Activated CD4-positive, alpha-beta T cell treated with anti-CD3 and anti-CD28 coated beads, Interleukin-2, amount 10 ng/mL, durations not matched to agents 7 days and 5 days (primary cell): ENCODE measurements around the gene NPTX1. TPM values are rescaled to one million over a fixed set of nuclear protein-coding genes. Genes with fewer than 3 reads are reported as not detected.

ENCODE experiments used
- CTCF ChIA-PET: fragments of 350-600 bp; sonication (Branson Sonifier 250); formaldehyde crosslinking; loops from one replicate; lab custom pipeline; 2021; ENCODE audit warnings: antibody characterized with exemption; lab: Charles Lee
- POLR2A ChIA-PET: fragments of 350-600 bp; sonication (Branson Sonifier 250); formaldehyde crosslinking; loops from one replicate; lab custom pipeline; 2021; ENCODE audit warnings: antibody characterized with exemption; lab: Charles Lee
- DNase-seq: peaks from one replicate; pipeline ENCODE4 v3.0.0-alpha.2; 2020
- H3K27ac Mint-ChIP-seq: one replicate; pipeline ENCODE4 v1.8.0; 2021; ENCODE audit warnings: mild to moderate bottlenecking, moderate library complexity, mixed read lengths
- H3K27me3 Mint-ChIP-seq: one replicate; pipeline ENCODE4 v1.8.0; 2021; ENCODE audit warnings: mixed read lengths
- H3K36me3 Mint-ChIP-seq: one replicate; pipeline ENCODE4 v1.8.0; 2021; ENCODE audit warnings: low read depth, mixed read lengths
- H3K4me1 Mint-ChIP-seq: one replicate; pipeline ENCODE4 v1.8.0; 2021; ENCODE audit warnings: mixed read lengths
- H3K4me3 Mint-ChIP-seq: one replicate; pipeline ENCODE4 v1.8.0; 2021; ENCODE audit warnings: mild to moderate bottlenecking, moderate library complexity, mixed read lengths
- H3K9me3 Mint-ChIP-seq: one replicate; pipeline ENCODE4 v1.8.0; 2021; ENCODE audit warnings: mixed read lengths
- total RNA-seq, 2 experiments: library from RNA; stranded (reverse); gene quantifications; one replicate each; pipeline ENCODE4 v1.2.3, GENCODE V29; 2021

NPTX1 gene
- 10 to 100 TPM; 85.8 to 86.1 TPM for total RNA-seq

GRCh38 chr17:80475910-80476876 is at the start of gene NPTX1:
TSS of gene NPTX1 (minus strand) at chr17:80476607. CDS start at chr17:80476446, 161 bp downstream.
- peak; percentile 24 for DNase-seq
- H3K9me3 Mint-ChIP-seq, result no peaks in the 10 kb centered on the region
- POLR2A ChIA-PET, result no interaction called here
- peak within 1 kb of the TSS; percentile 81 for H3K4me3 Mint-ChIP-seq
- H3K4me1 Mint-ChIP-seq, result peaks cover 42% of the 10 kb centered on the region
- peak within 1 kb of the TSS; percentile 83 for H3K27ac Mint-ChIP-seq
- CTCF ChIA-PET, result interaction anchor here (0.5 to 1.8 kb wide), 4 partner anchors 9 to 98 kb away, joined by 3 to 5 read pairs (median 4); no protein-coding TSS in a partner anchor
- H3K36me3 Mint-ChIP-seq, result peaks cover 24% of the 10 kb centered on the region
- peaks cover 43% of the 10 kb centered on the region for H3K27me3 Mint-ChIP-seq

DNA sequence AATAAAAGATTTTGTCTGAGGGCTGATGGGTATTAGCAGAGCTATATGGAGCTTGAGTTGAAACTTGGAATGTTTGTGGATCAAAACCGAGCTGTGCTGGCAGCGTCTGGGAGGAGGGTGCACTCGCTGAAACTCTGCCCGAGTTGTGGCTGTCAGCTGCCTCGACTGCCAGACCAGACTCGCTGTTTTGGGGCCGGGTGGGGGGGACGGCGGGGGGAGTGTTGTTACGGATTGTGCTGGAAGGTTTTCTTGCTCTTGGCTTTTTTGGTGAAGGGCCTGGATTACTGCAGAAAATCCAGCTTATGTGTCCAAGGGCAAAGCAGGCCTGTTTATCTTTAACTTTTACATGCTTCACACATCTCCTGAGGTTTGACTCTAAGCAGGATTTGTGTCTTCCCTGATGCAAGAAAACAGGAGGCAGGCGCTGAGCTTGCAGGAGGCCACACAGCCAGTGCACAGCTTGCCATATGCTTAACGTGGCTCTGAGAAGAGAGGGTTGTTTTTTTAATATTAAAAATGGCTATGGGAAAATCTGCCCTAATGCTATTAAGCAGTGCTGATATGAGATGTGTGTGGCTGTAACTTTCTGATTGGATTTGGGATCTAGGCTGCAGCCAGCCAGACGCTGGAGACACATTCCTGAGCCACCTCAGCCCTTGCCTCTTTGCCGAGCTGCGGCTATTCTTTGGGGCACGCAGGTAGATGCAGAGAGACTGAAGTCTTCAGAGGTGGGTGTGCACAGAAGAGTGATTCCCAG is 47.7 kb upstream of the NPTX1 start:
- ChIA-PET CTCF (interaction anchor here (0.6 to 1.6 kb wide), 2 partner anchors 21 to 162 kb away, joined by 3 to 4 read pairs; partner anchors contain the start of gene RPTOR), POLR2A (no interaction called here)
- no peak for DNase-seq
- H3K36me3 Mint-ChIP-seq, result no peaks in the 10 kb centered on the region
- H3K4me3 Mint-ChIP-seq, result no peak overlapping the region
- no peaks in the 10 kb centered on the region for H3K9me3 Mint-ChIP-seq
- H3K4me1 Mint-ChIP-seq, result no peaks in the 10 kb centered on the region
- H3K27ac Mint-ChIP-seq, result no peak overlapping the region
- H3K27me3 Mint-ChIP-seq, result peaks cover 12% of the 10 kb centered on the region

DNA sequence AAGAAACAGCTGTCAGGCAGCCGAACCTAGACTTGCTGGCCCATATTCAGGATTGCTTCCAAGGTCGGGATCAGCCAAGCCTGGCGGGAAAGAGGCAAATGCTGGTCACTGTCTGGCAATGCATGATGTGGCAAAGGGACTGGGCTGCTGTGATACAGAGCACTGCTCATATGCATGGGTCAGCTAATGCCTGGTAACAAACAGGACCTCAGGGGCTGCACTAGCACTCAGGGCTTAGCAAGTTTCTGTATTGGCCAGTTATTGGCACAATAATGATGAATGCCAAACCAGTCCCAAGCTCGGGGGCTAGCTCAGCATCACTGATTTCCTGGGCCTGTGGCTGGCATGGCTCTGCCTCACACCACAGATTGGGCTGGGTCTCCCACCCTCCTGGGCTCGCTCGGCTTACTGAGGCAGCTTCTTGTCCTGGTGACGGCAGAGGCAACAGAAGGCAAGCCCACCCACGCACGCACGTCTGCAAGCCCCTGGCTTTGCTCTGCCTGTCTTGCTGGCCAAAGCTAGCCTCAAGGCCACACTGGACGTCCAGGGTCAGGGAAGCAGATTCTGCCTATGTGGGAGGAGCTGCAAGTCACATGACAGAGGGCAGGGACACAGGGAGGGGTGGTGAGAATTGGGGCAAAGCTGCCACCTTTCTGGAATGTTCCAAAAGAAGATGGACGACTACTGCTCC is 46.8 kb upstream of the NPTX1 start:
- ChIA-PET CTCF (interaction anchor here (0.8 to 1.1 kb wide), 2 partner anchors 9 to 16 kb away, joined by 3 to 4 read pairs; no protein-coding TSS in a partner anchor), POLR2A (no interaction called here)
- no peak overlapping the region for H3K27ac Mint-ChIP-seq
- H3K4me3 Mint-ChIP-seq, result no peak overlapping the region
- no peaks in the 10 kb centered on the region for H3K36me3 Mint-ChIP-seq
- no peaks in the 10 kb centered on the region for H3K4me1 Mint-ChIP-seq
- peaks cover 14% of the 10 kb centered on the region for H3K27me3 Mint-ChIP-seq
- DNase-seq, result no peak
- H3K9me3 Mint-ChIP-seq, result no peaks in the 10 kb centered on the region

GRCh38 chr17:80520810-80521455 is 44.5 kb upstream of the NPTX1 start:
- CTCF ChIA-PET, result interaction anchor here (1.2 to 1.6 kb wide), 2 partner anchors 7 to 13 kb away, joined by 3 to 4 read pairs; no protein-coding TSS in a partner anchor
- no peaks in the 10 kb centered on the region for H3K4me1 Mint-ChIP-seq
- H3K27me3 Mint-ChIP-seq, result peaks cover 7% of the 10 kb centered on the region
- POLR2A ChIA-PET, result no interaction called here
- H3K4me3 Mint-ChIP-seq, result no peak overlapping the region
- no peaks in the 10 kb centered on the region for H3K36me3 Mint-ChIP-seq
- no peak overlapping the region for H3K27ac Mint-ChIP-seq
- DNase-seq, result no peak
- H3K9me3 Mint-ChIP-seq, result no peaks in the 10 kb centered on the region

GRCh38 chr17:80519091-80519781 is 42.8 kb upstream of the NPTX1 start:
- Mint-ChIP-seq H3K9me3 (no peaks in the 10 kb centered on the region), H3K36me3 (no peaks in the 10 kb centered on the region), H3K27ac (no peak overlapping the region), H3K27me3 (peaks cover 5% of the 10 kb centered on the region), H3K4me1 (no peaks in the 10 kb centered on the region), H3K4me3 (no peak overlapping the region)
- POLR2A ChIA-PET, result no interaction called here
- no peak for DNase-seq
- CTCF ChIA-PET, result no interaction called here

DNA sequence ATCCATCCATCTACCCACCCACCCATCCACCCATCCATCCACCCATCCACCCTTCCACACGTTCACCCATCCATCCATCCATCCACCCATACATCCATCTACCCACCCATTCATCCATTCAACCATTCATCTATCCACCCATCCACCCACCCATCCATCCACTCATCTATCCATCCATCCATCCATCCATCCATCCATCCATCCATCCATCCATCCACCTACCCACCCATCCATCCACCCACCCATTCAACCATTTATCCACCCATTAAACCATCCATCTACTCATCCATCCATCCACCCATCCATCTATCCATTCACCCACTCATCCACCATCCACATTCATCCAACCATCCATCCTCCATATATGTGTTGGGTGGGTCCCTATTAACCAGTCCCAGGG is 42.0 kb upstream of the NPTX1 start:
- H3K9me3 Mint-ChIP-seq, result no peaks in the 10 kb centered on the region
- no peak for DNase-seq
- no peak overlapping the region for H3K27ac Mint-ChIP-seq
- peaks cover 5% of the 10 kb centered on the region for H3K27me3 Mint-ChIP-seq
- no peaks in the 10 kb centered on the region for H3K4me1 Mint-ChIP-seq
- H3K4me3 Mint-ChIP-seq, result no peak overlapping the region
- no peaks in the 10 kb centered on the region for H3K36me3 Mint-ChIP-seq
- CTCF ChIA-PET, result no interaction called here
- POLR2A ChIA-PET, result no interaction called here

- H3K4me3 Mint-ChIP-seq, result no peak overlapping the region
- H3K27me3 Mint-ChIP-seq, result peaks cover 5% of the 10 kb centered on the region
- POLR2A ChIA-PET, result no interaction called here
Measured at GRCh38 chr17:80517641-80518040, 41.2 kb upstream of the NPTX1 start.

DNA sequence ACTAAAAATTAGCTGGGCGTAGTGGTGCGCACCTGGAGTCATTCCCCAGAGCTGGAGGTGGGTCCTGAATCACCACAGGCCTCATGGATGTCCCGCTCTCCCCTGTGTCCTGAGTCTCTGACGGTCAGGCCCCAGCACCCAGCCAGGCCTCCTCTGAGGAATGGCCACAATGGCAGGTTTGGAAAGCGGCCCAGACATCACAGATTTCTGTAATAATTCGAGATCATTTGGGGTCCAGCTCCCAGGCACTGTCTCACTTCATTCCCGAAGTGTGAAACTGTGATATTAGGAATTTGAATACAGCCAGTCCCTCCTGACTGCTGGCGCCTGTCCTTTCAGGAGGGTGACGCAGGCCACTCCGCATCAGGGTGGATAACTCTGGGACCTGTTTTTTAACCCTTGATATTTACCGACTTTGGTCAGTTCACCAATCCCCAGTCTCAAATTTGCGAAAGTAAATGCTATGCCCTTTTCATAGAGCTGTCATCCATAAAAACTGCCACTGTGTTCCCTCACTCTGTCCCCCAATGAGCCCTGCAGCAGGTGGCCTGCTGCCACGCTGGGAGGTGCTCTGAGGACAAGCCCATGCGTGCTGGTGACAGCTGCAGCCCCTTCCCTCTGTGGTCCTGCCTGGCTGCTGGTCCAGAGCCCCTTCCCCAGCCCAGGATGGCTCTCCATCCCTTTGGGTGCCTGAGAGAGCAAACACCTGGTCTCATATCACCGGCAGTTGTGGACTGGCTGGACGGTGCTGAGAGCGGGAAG is 39.9 kb upstream of the NPTX1 start:
- ChIA-PET CTCF (no interaction called here), POLR2A (no interaction called here)

More at GRCh38 chr17:80517641-80518040, 41.2 kb upstream of the NPTX1 start:
- no peak for DNase-seq
- no peaks in the 10 kb centered on the region for H3K4me1 Mint-ChIP-seq
- H3K36me3 Mint-ChIP-seq, result no peaks in the 10 kb centered on the region
- CTCF ChIA-PET, result no interaction called here
- H3K27ac Mint-ChIP-seq, result no peak overlapping the region
- no peaks in the 10 kb centered on the region for H3K9me3 Mint-ChIP-seq

GRCh38 chr17:80513892-80514291 is 37.5 kb upstream of the NPTX1 start:
- no peak overlapping the region for H3K27ac Mint-ChIP-seq
- CTCF ChIA-PET, result interaction anchor here (1.8 kb wide), 1 partner anchor 8 kb away, joined by 4 read pairs; no protein-coding TSS in a partner anchor
- POLR2A ChIA-PET, result no interaction called here

More for the DNA sequence above, 39.9 kb upstream of the NPTX1 start:
- no peak overlapping the region for H3K27ac Mint-ChIP-seq
- no peaks in the 10 kb centered on the region for H3K9me3 Mint-ChIP-seq
- H3K4me1 Mint-ChIP-seq, result no peaks in the 10 kb centered on the region
- H3K36me3 Mint-ChIP-seq, result no peaks in the 10 kb centered on the region
- H3K27me3 Mint-ChIP-seq, result peaks cover 5% of the 10 kb centered on the region
- DNase-seq, result no peak
- no peak overlapping the region for H3K4me3 Mint-ChIP-seq

GRCh38 chr17:80513201-80513600 is 36.8 kb upstream of the NPTX1 start:
- ChIA-PET POLR2A (no interaction called here), CTCF (interaction anchor here (1.8 kb wide), 1 partner anchor 9 kb away, joined by 4 read pairs; no protein-coding TSS in a partner anchor)
- DNase-seq, result no peak
- Mint-ChIP-seq H3K36me3 (no peaks in the 10 kb centered on the region), H3K9me3 (no peaks in the 10 kb centered on the region), H3K4me1 (no peaks in the 10 kb centered on the region), H3K27ac (no peak overlapping the region), H3K4me3 (no peak overlapping the region), H3K27me3 (no peaks in the 10 kb centered on the region)

More at GRCh38 chr17:80513892-80514291, 37.5 kb upstream of the NPTX1 start:
- H3K27me3 Mint-ChIP-seq, result peaks cover 3% of the 10 kb centered on the region
- H3K36me3 Mint-ChIP-seq, result no peaks in the 10 kb centered on the region
- no peaks in the 10 kb centered on the region for H3K4me1 Mint-ChIP-seq
- no peak for DNase-seq
- no peak overlapping the region for H3K4me3 Mint-ChIP-seq
- no peaks in the 10 kb centered on the region for H3K9me3 Mint-ChIP-seq

DNA sequence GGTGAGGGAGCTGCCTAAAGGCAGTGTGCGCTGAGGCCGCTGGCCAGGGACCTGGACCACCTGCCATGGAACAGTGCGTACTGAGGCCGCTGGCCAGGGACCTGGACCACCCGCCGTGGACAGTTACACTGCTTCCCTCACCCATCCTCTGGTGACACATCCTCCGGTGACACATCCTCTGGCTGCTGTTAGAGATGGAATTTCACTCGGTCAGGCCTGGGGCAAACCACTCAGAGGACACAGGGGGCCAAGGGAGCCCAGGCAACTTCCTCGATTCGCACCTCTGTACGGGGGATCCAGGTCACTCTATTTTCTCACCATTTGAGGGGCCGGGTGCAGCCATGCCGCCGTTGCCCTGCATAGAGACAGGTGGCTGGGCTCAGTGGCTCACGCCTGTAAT is 35.8 kb upstream of the NPTX1 start:
- ChIA-PET CTCF (no interaction called here), POLR2A (no interaction called here)
- no peaks in the 10 kb centered on the region for H3K27me3 Mint-ChIP-seq
- H3K4me3 Mint-ChIP-seq, result no peak overlapping the region
- no peaks in the 10 kb centered on the region for H3K36me3 Mint-ChIP-seq
- H3K9me3 Mint-ChIP-seq, result no peaks in the 10 kb centered on the region
- H3K4me1 Mint-ChIP-seq, result no peaks in the 10 kb centered on the region
- H3K27ac Mint-ChIP-seq, result no peak overlapping the region
- no peak for DNase-seq
